Measurements from ENCODE around the gene GSTO2. TPM values are rescaled to one million over a fixed set of nuclear protein-coding genes. Genes with fewer than 3 reads are reported as not detected.

The GSTO2 gene
- total and polyA plus RNA-seq, 2 of the 13 experiments (the other 11 are each of a cell fraction or from before 2014, with no cell fraction given) = 2.1 to 7.9 TPM

- TF ChIP-seq POGK (CRISPR knock-in tag; conservative IDR thresholded peaks at IDR 0.05) (no peak), RARG (CRISPR knock-in tag; IDR thresholded peaks at IDR 0.05; ENCODE audit: low read depth) (no peak), RBM39 (IDR thresholded peaks at IDR 0.05; ENCODE audit: low read depth, low read length, poor library complexity, severe bottlenecking) (no peak), KDM4B (CRISPR knock-in tag; IDR thresholded peaks at IDR 0.05) (no peak), SUZ12 (IDR thresholded peaks at IDR 0.05; ENCODE audit: low read depth, low read length) (no peak), SIN3A (IDR thresholded peaks at IDR 0.05; ENCODE audit: borderline replicate concordance, low read depth, low read length) (no peak), HOMEZ (CRISPR knock-in tag; IDR thresholded peaks at IDR 0.05; ENCODE audit: low read depth) (0 out of 2 replicates have a peak, but pooled peaks have one; percentile 34), LRRFIP1 (CRISPR knock-in tag; conservative IDR thresholded peaks at IDR 0.05) (no peak), WIZ (CRISPR knock-in tag; IDR thresholded peaks at IDR 0.05) (no peak), HOXA7 (CRISPR knock-in tag; IDR thresholded peaks at IDR 0.05) (no peak), TGIF2 (CRISPR knock-in tag; IDR thresholded peaks at IDR 0.05) (0 out of 2 replicates have a peak, but pooled peaks have one; percentile 32), ZNF614 (CRISPR knock-in tag; IDR thresholded peaks at IDR 0.05; ENCODE audit: borderline replicate concordance) (peak; percentile 51; the same call in 1 of the 2 replicates), EP300 (IDR thresholded peaks at IDR 0.05; ENCODE audit: low read depth in 2 of 2, low read length in 2 of 2) (peak in 1 of 2 experiments; percentile 53; a peak in 2 of 4 replicates), EP300 (CRISPR knock-in tag; IDR thresholded peaks at IDR 0.05; ENCODE audit: borderline replicate concordance) (no peak; the same call in 1 of the 2 replicates), ZNF670 (CRISPR knock-in tag; IDR thresholded peaks at IDR 0.05; ENCODE audit: borderline replicate concordance) (no peak), IKZF1 (IDR thresholded peaks at IDR 0.05) (no peak), NR2F6 (IDR thresholded peaks at IDR 0.05) (no peak; the same call in 1 of the 2 replicates), NR2F6 (CRISPR knock-in tag; IDR thresholded peaks at IDR 0.05) (peak; percentile 40; the same call in 1 of the 2 replicates), ZBTB38 (CRISPR knock-in tag; IDR thresholded peaks at IDR 0.05) (no peak), ZNF121 (CRISPR knock-in tag; IDR thresholded peaks at IDR 0.05) (peak; percentile 95), NCOA2 (CRISPR knock-in tag; IDR thresholded peaks at IDR 0.05) (peak; percentile 77), RCOR2 (CRISPR knock-in tag; IDR thresholded peaks at IDR 0.05) (peak; percentile 30; the same call in 1 of the 2 replicates)
These were observed 18.0 kb downstream of the GSTO2 start (continued) for GRCh38 chr10:104286939-104287338.

All from HepG2 (cell line).